Measurements from ENCODE around the gene IGSF6.

DNA sequence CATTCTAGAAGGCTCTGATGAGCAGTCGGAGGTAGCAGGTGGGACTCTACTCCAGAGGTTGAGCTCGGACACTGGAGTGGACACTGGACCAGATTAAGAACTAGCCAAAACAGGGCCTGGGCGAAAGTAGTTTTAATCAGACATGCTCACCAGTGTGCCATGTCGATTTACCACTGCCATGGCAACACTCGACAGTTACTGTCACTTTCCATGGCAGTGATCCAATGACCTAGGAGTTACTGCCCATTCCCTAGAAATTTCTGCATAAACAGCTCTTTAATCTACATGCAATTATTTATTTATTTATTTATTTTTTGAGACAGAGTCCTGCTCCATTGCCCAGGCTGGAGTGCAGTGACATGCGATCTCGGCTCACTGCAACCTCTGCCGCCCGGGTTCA lies 60.2 kb downstream of the IGSF6 start:
- TF ChIP-seq EZH2phosphoT487 (IDR thresholded peaks at IDR 0.05; ENCODE audit: insufficient read depth, low read depth), result no peak
- TF ChIP-seq EZH2 (IDR thresholded peaks at IDR 0.05; ENCODE audit: insufficient read depth, poor library complexity, severe bottlenecking), result no peak
